Keratinocyte (primary cell): ENCODE measurements around the gene C13orf42. TPM values are rescaled to one million over a fixed set of nuclear protein-coding genes. Genes with fewer than 3 reads are reported as not detected.

Source experiments
- DNase-seq: peaks from one replicate; pipeline ENCODE4 v3.0.0-alpha.2; 2011; ENCODE audit warnings: low read depth, missing footprints, low spot score
- FAIRE-seq: peaks from 2 replicates; lab custom pipeline; 2011; peaks lifted over from hg19 to GRCh38; lab: Jason Lieb, UNC
- H2AFZ ChIP-seq: 2 replicates; pipeline ENCODE4 v1.6.0; 2012; ENCODE audit warnings: low read length, control low read depth, inconsistent platforms; ENCODE audit not compliant: control insufficient read depth
- H3K27ac ChIP-seq: 2 replicates; pipeline ENCODE4 v1.5.1; 2011; ENCODE audit warnings: low read length; ENCODE audit not compliant: control insufficient read depth, insufficient read depth
- H3K27me3 ChIP-seq: 3 replicates; pipeline ENCODE4 v1.6.0; 2011; ENCODE audit warnings: low read length; ENCODE audit not compliant: control insufficient read depth, insufficient read depth; ENCODE audit errors: extremely low read depth
- H3K36me3 ChIP-seq, 2 experiments: 2 replicates in 1 of 2; 3 replicates in 1 of 2; pipeline ENCODE4 v1.5.1; 2011; ENCODE audit warnings: low read length in 2 of 2, mild to moderate bottlenecking in 1 of 2; ENCODE audit not compliant: control insufficient read depth in 2 of 2, insufficient read depth in 2 of 2; ENCODE audit errors: extremely low read depth in 1 of 2
- H3K4me1 ChIP-seq: 3 replicates; pipeline ENCODE4 v1.5.1; 2011; ENCODE audit warnings: low read length; ENCODE audit not compliant: control insufficient read depth, insufficient read depth; ENCODE audit errors: extremely low read depth
- H3K4me2 ChIP-seq: 3 replicates; pipeline ENCODE4 v1.6.0; 2011; ENCODE audit warnings: low read depth, low read length; ENCODE audit not compliant: control insufficient read depth, insufficient read depth; ENCODE audit errors: extremely low read depth
- H3K4me3 ChIP-seq, 3 experiments: fragments of 200-600 bp in 1 of 3; sonication (generic) in 1 of 3; 2 replicates in 2 of 3; 3 replicates in 1 of 3; pipeline ENCODE4 v1.5.1; 2011 to 2016; ENCODE audit warnings: low read length in 3 of 3, mild to moderate bottlenecking in 3 of 3, control low read depth in 2 of 3, inconsistent platforms in 1 of 3, low read depth in 1 of 3, mixed read lengths in 1 of 3, mixed run types in 1 of 3, moderate library complexity in 1 of 3; ENCODE audit not compliant: control insufficient read depth in 2 of 3, insufficient read depth in 2 of 3; ENCODE audit errors: extremely low read depth in 1 of 3
- H3K79me2 ChIP-seq: 2 replicates; pipeline ENCODE4 v1.6.0; 2012; ENCODE audit warnings: low read length; ENCODE audit not compliant: control insufficient read depth, insufficient read depth
- H3K9ac ChIP-seq: 3 replicates; pipeline ENCODE4 v1.6.0; 2011; ENCODE audit warnings: low read length; ENCODE audit not compliant: control insufficient read depth, insufficient read depth; ENCODE audit errors: extremely low read depth
- H3K9me1 ChIP-seq: 3 replicates; pipeline ENCODE4 v1.6.0; 2011; ENCODE audit warnings: low read length; ENCODE audit not compliant: control insufficient read depth, insufficient read depth; ENCODE audit errors: extremely low read depth
- H3K9me3 ChIP-seq: 2 replicates; pipeline ENCODE4 v1.5.1; 2012; ENCODE audit warnings: low read depth, low read length; ENCODE audit not compliant: control insufficient read depth
- H4K20me1 ChIP-seq: 3 replicates; pipeline ENCODE4 v1.6.0; 2011; ENCODE audit warnings: low read length; ENCODE audit not compliant: control insufficient read depth, insufficient read depth; ENCODE audit errors: extremely low read depth
- CTCF ChIP-seq, 3 experiments: IDR thresholded peaks in 1 of 3; conservative IDR thresholded peaks in 1 of 3; optimal IDR thresholded peaks in 1 of 3; 2 replicates in 2 of 3; 3 replicates in 1 of 3; pipeline versions ENCODE3 to v1.5.1; 2011; ENCODE audit warnings: low read length in 3 of 3, mild to moderate bottlenecking in 3 of 3, moderate library complexity in 2 of 3, control low read depth in 1 of 3, inconsistent platforms in 1 of 3; ENCODE audit not compliant: insufficient read depth in 2 of 3; ENCODE audit errors: extremely low read depth in 1 of 3
- EZH2 ChIP-seq: IDR thresholded peaks from one replicate; pipeline ENCODE4 v1.6.1; 2012; ENCODE audit warnings: inconsistent platforms, mild to moderate bottlenecking, low read length, moderate library complexity
- dilution Hi-C: fragments of 300-500 bp; cut with MboI; formaldehyde crosslinking; loops from one replicate; pipeline ENCODE4 v1.7.0; 2020; ENCODE audit warnings: low sequenced_read_pairs; ENCODE audit not compliant: extremely low pct_ligation_motif_present
- polyA plus RNA-seq, 5 experiments: library from polyadenylated mRNA; depleted of rRNA in 3 of 5; stranded (reverse) in 3 of 5; stranded (forward) in 1 of 5; unstranded in 1 of 5; fragments of >200 nt; gene quantifications; 1 replicate in 1 of 5; 2 replicates in 3 of 5; 3 replicates in 1 of 5; pipeline versions ENCODE4 v1.2.1 to v1.2.3, GENCODE V29; 2011 to 2012; ENCODE audit warnings: missing spikeins in 2 of 5, low read depth in 1 of 5, low replicate concordance in 1 of 5

Gene C13orf42
- polyA plus RNA-seq, 1 donor (not counting 4 experiments of a cell fraction or from before 2014, with no cell fraction given), result not detected

GRCh38 chr13:51034906-51035305 lies 76.2 kb downstream of the C13orf42 start:
- no peaks in the 10 kb centered on the region for H3K36me3 ChIP-seq
- H3K4me3 ChIP-seq, result no peak overlapping the region
- no peak overlapping the region for H3K4me2 ChIP-seq
- no peaks in the 10 kb centered on the region for H3K4me1 ChIP-seq
- DNase-seq (no peak), FAIRE-seq (no peak)
- H3K9ac ChIP-seq, result no peak overlapping the region
- no peak overlapping the region for H3K27ac ChIP-seq
- TF ChIP-seq CTCF (optimal IDR thresholded peaks at IDR 0.05 in 1 of 3, IDR thresholded peaks at IDR 0.05 in 1 of 3, conservative IDR thresholded peaks at IDR 0.05 in 1 of 3; ENCODE audit: extremely low read depth in 1 of 3, insufficient read depth in 2 of 3, low read length in 3 of 3) (no peak), EZH2 (no peak)
- dilution Hi-C loops, result no loop called here
- no peaks in the 10 kb centered on the region for H3K79me2 ChIP-seq
- no peaks in the 10 kb centered on the region for H3K9me3 ChIP-seq
- H2AFZ ChIP-seq, result no peak overlapping the region
- no peaks in the 10 kb centered on the region for H4K20me1 ChIP-seq
- no peaks in the 10 kb centered on the region for H3K9me1 ChIP-seq
- no peaks in the 10 kb centered on the region for H3K27me3 ChIP-seq

- H2AFZ ChIP-seq, result no peak overlapping the region
- TF ChIP-seq CTCF (optimal IDR thresholded peaks at IDR 0.05 in 1 of 3, IDR thresholded peaks at IDR 0.05 in 1 of 3, conservative IDR thresholded peaks at IDR 0.05 in 1 of 3; ENCODE audit: extremely low read depth in 1 of 3, insufficient read depth in 2 of 3, low read length in 3 of 3) (no peak), EZH2 (no peak)
- no peak overlapping the region for H3K9ac ChIP-seq
- FAIRE-seq (no peak), DNase-seq (no peak)
- dilution Hi-C loops, result no loop called here
- no peaks in the 10 kb centered on the region for H3K36me3 ChIP-seq
- no peaks in the 10 kb centered on the region for H3K9me1 ChIP-seq
- no peak overlapping the region for H3K4me2 ChIP-seq
- H3K4me1 ChIP-seq, result no peaks in the 10 kb centered on the region
- H4K20me1 ChIP-seq, result no peaks in the 10 kb centered on the region
- no peaks in the 10 kb centered on the region for H3K9me3 ChIP-seq
- no peaks in the 10 kb centered on the region for H3K79me2 ChIP-seq
- H3K27ac ChIP-seq, result no peak overlapping the region
- H3K4me3 ChIP-seq, result no peak overlapping the region
- H3K27me3 ChIP-seq, result no peaks in the 10 kb centered on the region
Observed at GRCh38 chr13:51033421-51034185, 77.5 kb downstream of the C13orf42 start.
